DND-41 (cell line): Measurements from ENCODE around the gene TMOD2.

Source experiments
- ATAC-seq: fragments of 200-7000 bp; cut with Tn5 transposase; 3 replicates; pipeline ENCODE4 v1.9.1; 2021; ENCODE audit warnings: low read depth; ENCODE audit not compliant: insufficient read depth
- DNase-seq: peaks from one replicate; pipeline ENCODE4 v3.0.0-alpha.2; 2020
- H2AFZ ChIP-seq: 2 replicates; pipeline ENCODE4 v1.6.0; 2012; ENCODE audit warnings: low read depth, low read length
- H3K27ac ChIP-seq: 2 replicates; pipeline ENCODE4 v1.5.1; 2012; ENCODE audit warnings: low read length, inconsistent platforms
- H3K27me3 ChIP-seq: fragments of 200-600 bp; sonication (generic); 2 replicates; pipeline ENCODE4 v1.6.0; 2012; ENCODE audit warnings: low read length, mild to moderate bottlenecking, inconsistent platforms; ENCODE audit not compliant: insufficient read depth, poor library complexity
- H3K36me3 ChIP-seq: 2 replicates; pipeline ENCODE4 v1.5.1; 2012; ENCODE audit warnings: low read length, inconsistent platforms; ENCODE audit not compliant: insufficient read depth
- H3K4me1 ChIP-seq: 2 replicates; pipeline ENCODE4 v1.5.1; 2012; ENCODE audit warnings: mild to moderate bottlenecking, low read length; ENCODE audit not compliant: insufficient read depth
- H3K4me2 ChIP-seq: 2 replicates; pipeline ENCODE4 v1.6.0; 2012; ENCODE audit warnings: mild to moderate bottlenecking, moderate library complexity, low read length, inconsistent platforms; ENCODE audit not compliant: insufficient read depth
- H3K4me3 ChIP-seq, 2 experiments: fragments of 200-600 bp in 1 of 2; shearing (Covaris generic) in 1 of 2; 2 replicates each; pipeline ENCODE4 v1.5.1; 2012 to 2016; ENCODE audit warnings: inconsistent platforms in 2 of 2, low read length in 2 of 2, mild to moderate bottlenecking in 2 of 2, low read depth in 1 of 2, moderate library complexity in 1 of 2
- H3K79me2 ChIP-seq: 2 replicates; pipeline ENCODE4 v1.6.0; 2012; ENCODE audit warnings: low read length, inconsistent platforms; ENCODE audit not compliant: insufficient read depth
- H3K9ac ChIP-seq: 2 replicates; pipeline ENCODE4 v1.6.0; 2012; ENCODE audit warnings: low read depth, mild to moderate bottlenecking, inconsistent platforms, low read length, moderate library complexity
- H3K9me3 ChIP-seq: 2 replicates; pipeline ENCODE4 v1.5.1; 2012; ENCODE audit warnings: low read length, moderate library complexity, mild to moderate bottlenecking, inconsistent platforms; ENCODE audit not compliant: insufficient read depth, severe bottlenecking
- H4K20me1 ChIP-seq: 2 replicates; pipeline ENCODE4 v1.6.0; 2012; ENCODE audit warnings: low read length; ENCODE audit not compliant: insufficient read depth
- EZH2 ChIP-seq: IDR thresholded peaks from 3 replicates; pipeline ENCODE4 v1.6.1; 2012; ENCODE audit warnings: borderline replicate concordance, low read depth, mild to moderate bottlenecking, moderate library complexity, low read length, inconsistent platforms; ENCODE audit not compliant: severe bottlenecking
- TF ChIP-seq, protein P1 (sequence below): IDR thresholded peaks from 2 replicates; pipeline ENCODE4 v1.5.1; 2012; ENCODE audit warnings: borderline replicate concordance, low read length, moderate library complexity, mild to moderate bottlenecking; ENCODE audit not compliant: poor library complexity, severe bottlenecking; ENCODE audit errors: extremely low read depth

Gene TMOD2

DNA sequence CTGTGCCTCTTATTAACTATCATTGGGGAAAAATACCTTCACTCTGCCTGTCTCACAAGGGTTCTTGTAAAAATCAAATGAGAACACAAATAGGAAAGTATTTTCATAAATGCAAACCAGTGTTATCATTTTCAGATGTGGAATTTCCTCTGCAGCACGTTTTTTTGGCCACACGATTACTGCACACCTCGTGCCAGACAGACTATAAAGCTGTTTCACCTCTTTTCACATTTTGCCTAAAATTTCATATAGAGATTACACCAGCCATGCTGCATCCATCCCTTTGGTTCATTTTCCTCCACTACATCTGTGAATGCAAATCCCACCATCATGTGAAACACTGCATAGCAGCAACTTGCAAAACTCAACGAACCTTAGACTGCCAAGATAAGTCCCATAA lies 1.2 kb upstream of the TMOD2 start:
- Histone ChIP-seq H3K79me2 (peaks cover 4% of the 10 kb centered on the region; the same call in 1 of the 2 replicates), H3K4me2 (no peak overlapping the region), H2AFZ (no peak overlapping the region), H3K9ac (no peak overlapping the region), H4K20me1 (no peaks in the 10 kb centered on the region), H3K9me3 (no peaks in the 10 kb centered on the region), H3K27ac (no peak overlapping the region), H3K27me3 (peaks cover 16% of the 10 kb centered on the region), H3K4me3 (no peak overlapping the region), H3K4me1 (peaks cover 41% of the 10 kb centered on the region), H3K36me3 (no peaks in the 10 kb centered on the region)
- ATAC-seq, result no peak
- no peak for DNase-seq
- TF ChIP-seq, protein P1, sequence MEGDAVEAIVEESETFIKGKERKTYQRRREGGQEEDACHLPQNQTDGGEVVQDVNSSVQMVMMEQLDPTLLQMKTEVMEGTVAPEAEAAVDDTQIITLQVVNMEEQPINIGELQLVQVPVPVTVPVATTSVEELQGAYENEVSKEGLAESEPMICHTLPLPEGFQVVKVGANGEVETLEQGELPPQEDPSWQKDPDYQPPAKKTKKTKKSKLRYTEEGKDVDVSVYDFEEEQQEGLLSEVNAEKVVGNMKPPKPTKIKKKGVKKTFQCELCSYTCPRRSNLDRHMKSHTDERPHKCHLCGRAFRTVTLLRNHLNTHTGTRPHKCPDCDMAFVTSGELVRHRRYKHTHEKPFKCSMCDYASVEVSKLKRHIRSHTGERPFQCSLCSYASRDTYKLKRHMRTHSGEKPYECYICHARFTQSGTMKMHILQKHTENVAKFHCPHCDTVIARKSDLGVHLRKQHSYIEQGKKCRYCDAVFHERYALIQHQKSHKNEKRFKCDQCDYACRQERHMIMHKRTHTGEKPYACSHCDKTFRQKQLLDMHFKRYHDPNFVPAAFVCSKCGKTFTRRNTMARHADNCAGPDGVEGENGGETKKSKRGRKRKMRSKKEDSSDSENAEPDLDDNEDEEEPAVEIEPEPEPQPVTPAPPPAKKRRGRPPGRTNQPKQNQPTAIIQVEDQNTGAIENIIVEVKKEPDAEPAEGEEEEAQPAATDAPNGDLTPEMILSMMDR, result no peak
- no peak for TF ChIP-seq EZH2

GRCh38 chr15:51751697-51752683 lies 593 bp downstream of the TMOD2 start:
- Histone ChIP-seq H3K79me2 (peaks cover 10% of the 10 kb centered on the region), H3K4me1 (peaks cover 57% of the 10 kb centered on the region), H3K27me3 (peaks cover 16% of the 10 kb centered on the region), H3K4me2 (peak overlapping the region; percentile 94), H3K9ac (peak overlapping the region; percentile 64), H2AFZ (peak overlapping the region; percentile 82), H3K36me3 (no peaks in the 10 kb centered on the region), H3K9me3 (no peaks in the 10 kb centered on the region), H3K4me3 (peak overlapping the region; percentile 28 to 86; a peak in 3 of 4 replicates), H3K27ac (no peak overlapping the region), H4K20me1 (no peaks in the 10 kb centered on the region)
- TF ChIP-seq, protein P1, result no peak
- no peak for TF ChIP-seq EZH2
- DNase-seq, result peak; percentile 20
- ATAC-seq, result peak; percentile 52

DNA sequence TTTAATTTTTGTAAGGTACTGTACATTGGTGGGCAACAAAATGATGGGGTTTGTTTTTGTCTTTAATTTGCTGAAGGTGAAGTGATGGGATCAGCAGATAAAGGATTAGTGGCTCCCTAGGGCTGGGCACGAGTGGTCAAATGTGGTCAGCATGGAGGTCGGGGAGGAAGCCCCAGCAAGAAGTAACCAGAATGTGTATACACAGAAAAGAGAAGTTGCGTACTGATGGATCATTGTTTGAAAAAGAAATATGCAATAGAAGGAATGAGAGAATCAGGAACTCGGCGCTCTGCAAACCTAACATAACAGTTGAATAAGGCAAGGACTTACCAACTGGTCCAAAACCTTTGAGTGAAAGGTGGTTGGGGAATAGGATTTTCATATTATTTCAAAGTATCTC lies 1.5 kb downstream of the TMOD2 start:
- Histone ChIP-seq H3K27ac (no peak overlapping the region), H3K9ac (peak overlapping the region; percentile 64; the same call in 1 of the 2 replicates), H4K20me1 (no peaks in the 10 kb centered on the region), H3K9me3 (no peaks in the 10 kb centered on the region), H3K4me3 (no peak overlapping the region), H3K79me2 (peaks cover 13% of the 10 kb centered on the region), H3K36me3 (no peaks in the 10 kb centered on the region), H3K4me1 (peaks cover 57% of the 10 kb centered on the region), H3K4me2 (peak overlapping the region; percentile 94), H3K27me3 (peaks cover 16% of the 10 kb centered on the region), H2AFZ (no peak overlapping the region)
- ATAC-seq (no peak), DNase-seq (no peak)
- no peak for TF ChIP-seq EZH2
- TF ChIP-seq, protein P1, result no peak
